A673 (cell line): ENCODE measurements around the gene RNF213. TPM values are rescaled to one million over a fixed set of nuclear protein-coding genes. Genes with fewer than 3 reads are reported as not detected.

ENCODE experiments used
- BruUV-seq: library from RNA; stranded (reverse); fragments of 400-500 nt; replicated peaks from 2 replicates; lab custom pipeline; 2021; lab: Mats Ljungman, UMichigan
- CTCF ChIA-PET: fragments of 300-600 bp; sonication (Branson Sonifier 250); formaldehyde crosslinking; loops from one replicate; lab custom pipeline; 2022; ENCODE audit warnings: antibody characterized with exemption; lab: Charles Lee
- POLR2A ChIA-PET: fragments of 300-600 bp; sonication (Branson Sonifier 250); formaldehyde crosslinking; loops from one replicate; lab custom pipeline; 2022; ENCODE audit warnings: antibody characterized with exemption; ENCODE audit not compliant: low non-redundant PET; lab: Charles Lee
- DNase-seq: peaks from one replicate; pipeline ENCODE4 v3.0.0-alpha.2; 2015; ENCODE audit warnings: low spot score
- H3K27ac ChIP-seq: fragments of 200-600 bp; sonication (generic); 2 replicates; pipeline ENCODE4 v1.5.1; 2016; ENCODE audit warnings: mixed run types, low read depth, mild to moderate bottlenecking, mixed read lengths, antibody characterized with exemption, low read length; ENCODE audit not compliant: poor library complexity, severe bottlenecking
- H3K27me3 ChIP-seq: fragments of 200-600 bp; sonication (generic); replicated peaks from 2 replicates; pipeline ENCODE4 v1.6.1; 2017; ENCODE audit warnings: mixed run types, low read depth, mild to moderate bottlenecking, mixed read lengths, antibody characterized with exemption, low read length; ENCODE audit not compliant: insufficient read depth, poor library complexity
- H3K36me3 ChIP-seq: fragments of 200-600 bp; sonication (generic); 2 replicates; pipeline ENCODE4 v1.6.1; 2016; ENCODE audit warnings: mixed run types, mild to moderate bottlenecking, mixed read lengths, antibody characterized with exemption, low read length; ENCODE audit not compliant: insufficient read depth, poor library complexity, severe bottlenecking
- H3K4me1 ChIP-seq: fragments of 200-600 bp; sonication (generic); 2 replicates; pipeline ENCODE4 v1.6.1; 2017; ENCODE audit warnings: mixed run types, mild to moderate bottlenecking, mixed read lengths, antibody characterized with exemption, low read length; ENCODE audit not compliant: insufficient read depth, poor library complexity, severe bottlenecking
- H3K4me3 ChIP-seq: fragments of 200-600 bp; sonication (generic); 2 replicates; pipeline ENCODE4 v1.5.1; 2016; ENCODE audit warnings: low read depth, mixed run types, mild to moderate bottlenecking, mixed read lengths, low read length; ENCODE audit not compliant: poor library complexity, severe bottlenecking
- H3K9me3 ChIP-seq: fragments of 200-600 bp; sonication (generic); 2 replicates; pipeline ENCODE4 v1.6.1; 2016; ENCODE audit warnings: mixed run types, low read depth, mild to moderate bottlenecking, mixed read lengths, antibody characterized with exemption, low read length; ENCODE audit not compliant: poor library complexity, severe bottlenecking
- EZH2 ChIP-seq: fragments of 200-600 bp; sonication (generic); IDR thresholded peaks from 2 replicates; pipeline ENCODE4 v1.6.1; 2017; ENCODE audit warnings: borderline replicate concordance, low read depth, mild to moderate bottlenecking, mixed read lengths, antibody characterized with exemption, low read length; ENCODE audit not compliant: poor library complexity, severe bottlenecking
- intact Hi-C: fragments of 100-400 bp; cut with micrococcal nuclease; formaldehyde crosslinking; loops from one replicate; pipeline ENCODE4 v1.10.0; 2022; ENCODE audit not compliant: unreplicated experiment
- total RNA-seq: library from RNA; stranded (reverse); gene quantifications from 2 replicates; pipeline ENCODE4 v1.2.3, GENCODE V29; 2021
- TF ChIP-seq, protein P1 (sequence below): fragments of 300-800, 200-600 bp; sonication (generic); conservative IDR thresholded peaks from 2 replicates; pipeline ENCODE4 v1.5.1; 2017; ENCODE audit warnings: low read depth, mild to moderate bottlenecking, antibody characterized with exemption, low read length, moderate library complexity, mixed read lengths

RNF213 gene
- total RNA-seq, 1 experiment from 2014 or later, result 78.0 TPM

GRCh38 chr17:80345841-80346497 is 85.3 kb downstream of the RNF213 start:
- BruUV-seq, result no TSS peak
- DNase-seq, result no peak
- CTCF ChIA-PET, result no interaction called here
- Histone ChIP-seq H3K4me1 (no peaks in the 10 kb centered on the region), H3K9me3 (no peaks in the 10 kb centered on the region), H3K27me3 (no peaks in the 10 kb centered on the region), H3K4me3 (no peak overlapping the region), H3K36me3 (peaks cover 66% of the 10 kb centered on the region), H3K27ac (no peak overlapping the region)
- intact Hi-C loops, result no loop called here
- POLR2A ChIA-PET, result no interaction called here
- TF ChIP-seq, protein P1, sequence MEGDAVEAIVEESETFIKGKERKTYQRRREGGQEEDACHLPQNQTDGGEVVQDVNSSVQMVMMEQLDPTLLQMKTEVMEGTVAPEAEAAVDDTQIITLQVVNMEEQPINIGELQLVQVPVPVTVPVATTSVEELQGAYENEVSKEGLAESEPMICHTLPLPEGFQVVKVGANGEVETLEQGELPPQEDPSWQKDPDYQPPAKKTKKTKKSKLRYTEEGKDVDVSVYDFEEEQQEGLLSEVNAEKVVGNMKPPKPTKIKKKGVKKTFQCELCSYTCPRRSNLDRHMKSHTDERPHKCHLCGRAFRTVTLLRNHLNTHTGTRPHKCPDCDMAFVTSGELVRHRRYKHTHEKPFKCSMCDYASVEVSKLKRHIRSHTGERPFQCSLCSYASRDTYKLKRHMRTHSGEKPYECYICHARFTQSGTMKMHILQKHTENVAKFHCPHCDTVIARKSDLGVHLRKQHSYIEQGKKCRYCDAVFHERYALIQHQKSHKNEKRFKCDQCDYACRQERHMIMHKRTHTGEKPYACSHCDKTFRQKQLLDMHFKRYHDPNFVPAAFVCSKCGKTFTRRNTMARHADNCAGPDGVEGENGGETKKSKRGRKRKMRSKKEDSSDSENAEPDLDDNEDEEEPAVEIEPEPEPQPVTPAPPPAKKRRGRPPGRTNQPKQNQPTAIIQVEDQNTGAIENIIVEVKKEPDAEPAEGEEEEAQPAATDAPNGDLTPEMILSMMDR, result no peak
- TF ChIP-seq EZH2, result no peak

- no peak for TF ChIP-seq EZH2
- TF ChIP-seq, protein P1, result no peak
- ChIA-PET CTCF (no interaction called here), POLR2A (no interaction called here)
Measured at GRCh38 chr17:80346498-80347275, 86.0 kb downstream of the RNF213 start.

DNA sequence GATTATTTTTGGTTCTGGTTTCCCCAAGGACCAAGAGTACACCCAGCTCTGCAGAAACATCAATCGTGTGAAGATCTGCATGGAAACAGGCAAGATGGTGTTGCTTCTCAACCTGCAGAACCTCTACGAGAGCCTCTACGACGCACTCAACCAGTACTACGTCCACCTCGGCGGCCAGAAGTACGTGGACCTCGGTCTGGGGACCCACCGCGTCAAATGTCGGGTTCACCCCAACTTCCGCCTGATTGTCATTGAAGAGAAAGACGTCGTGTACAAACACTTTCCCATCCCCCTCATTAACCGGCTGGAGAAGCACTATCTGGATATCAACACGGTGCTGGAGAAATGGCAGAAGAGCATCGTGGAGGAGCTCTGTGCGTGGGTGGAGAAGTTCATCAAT is 86.9 kb downstream of the RNF213 start:
- no peak for DNase-seq
- BruUV-seq, result no TSS peak
- no peak overlapping the region for H3K27ac ChIP-seq
- H3K4me3 ChIP-seq, result no peak overlapping the region
- no peaks in the 10 kb centered on the region for H3K27me3 ChIP-seq
- H3K4me1 ChIP-seq, result no peaks in the 10 kb centered on the region
- POLR2A ChIA-PET, result no interaction called here
- intact Hi-C loops, result no loop called here
- CTCF ChIA-PET, result no interaction called here
- TF ChIP-seq EZH2, result no peak
- TF ChIP-seq, protein P1, result no peak
- H3K36me3 ChIP-seq, result peaks cover 72% of the 10 kb centered on the region
- H3K9me3 ChIP-seq, result no peaks in the 10 kb centered on the region

More at GRCh38 chr17:80346498-80347275, 86.0 kb downstream of the RNF213 start:
- no TSS peak for BruUV-seq
- Histone ChIP-seq H3K9me3 (no peaks in the 10 kb centered on the region), H3K4me1 (no peaks in the 10 kb centered on the region), H3K4me3 (no peak overlapping the region), H3K36me3 (peaks cover 68% of the 10 kb centered on the region), H3K27me3 (no peaks in the 10 kb centered on the region), H3K27ac (no peak overlapping the region)
- no peak for DNase-seq
- intact Hi-C loops, result no loop called here
